ENCODE measurements around the gene RIMBP2. TPM values are rescaled to one million over a fixed set of nuclear protein-coding genes. Genes with fewer than 3 reads are reported as not detected.

RIMBP2 gene, protein sequence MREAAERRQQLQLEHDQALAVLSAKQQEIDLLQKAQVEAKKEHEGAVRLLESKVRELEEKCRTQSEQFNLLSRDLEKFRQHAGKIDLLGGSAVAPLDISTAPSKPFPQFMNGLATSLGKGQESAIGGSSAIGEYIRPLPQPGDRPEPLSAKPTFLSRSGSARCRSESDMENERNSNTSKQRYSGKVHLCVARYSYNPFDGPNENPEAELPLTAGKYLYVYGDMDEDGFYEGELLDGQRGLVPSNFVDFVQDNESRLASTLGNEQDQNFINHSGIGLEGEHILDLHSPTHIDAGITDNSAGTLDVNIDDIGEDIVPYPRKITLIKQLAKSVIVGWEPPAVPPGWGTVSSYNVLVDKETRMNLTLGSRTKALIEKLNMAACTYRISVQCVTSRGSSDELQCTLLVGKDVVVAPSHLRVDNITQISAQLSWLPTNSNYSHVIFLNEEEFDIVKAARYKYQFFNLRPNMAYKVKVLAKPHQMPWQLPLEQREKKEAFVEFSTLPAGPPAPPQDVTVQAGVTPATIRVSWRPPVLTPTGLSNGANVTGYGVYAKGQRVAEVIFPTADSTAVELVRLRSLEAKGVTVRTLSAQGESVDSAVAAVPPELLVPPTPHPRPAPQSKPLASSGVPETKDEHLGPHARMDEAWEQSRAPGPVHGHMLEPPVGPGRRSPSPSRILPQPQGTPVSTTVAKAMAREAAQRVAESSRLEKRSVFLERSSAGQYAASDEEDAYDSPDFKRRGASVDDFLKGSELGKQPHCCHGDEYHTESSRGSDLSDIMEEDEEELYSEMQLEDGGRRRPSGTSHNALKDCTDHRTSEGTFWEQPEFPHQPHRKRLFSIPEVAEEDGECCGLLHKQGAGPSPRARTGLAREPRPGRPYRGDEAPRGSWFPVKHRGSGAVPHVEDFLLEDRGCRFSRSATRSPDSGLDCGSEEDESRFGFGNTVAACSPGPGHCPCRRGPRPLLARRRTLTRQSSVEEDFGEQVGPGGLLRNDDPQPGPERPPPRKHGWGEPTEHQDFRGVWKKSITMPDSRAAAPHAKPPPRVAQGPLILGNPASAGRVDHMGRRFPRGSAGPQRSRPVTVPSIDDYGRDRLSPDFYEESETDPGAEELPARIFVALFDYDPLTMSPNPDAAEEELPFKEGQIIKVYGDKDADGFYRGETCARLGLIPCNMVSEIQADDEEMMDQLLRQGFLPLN (N-terminal part only)
- polyA plus RNA-seq (2013, experiment 1 of 2) = 6.0 TPM
- polyA plus RNA-seq (2013, experiment 2 of 2) = 6.5 TPM

DNA sequence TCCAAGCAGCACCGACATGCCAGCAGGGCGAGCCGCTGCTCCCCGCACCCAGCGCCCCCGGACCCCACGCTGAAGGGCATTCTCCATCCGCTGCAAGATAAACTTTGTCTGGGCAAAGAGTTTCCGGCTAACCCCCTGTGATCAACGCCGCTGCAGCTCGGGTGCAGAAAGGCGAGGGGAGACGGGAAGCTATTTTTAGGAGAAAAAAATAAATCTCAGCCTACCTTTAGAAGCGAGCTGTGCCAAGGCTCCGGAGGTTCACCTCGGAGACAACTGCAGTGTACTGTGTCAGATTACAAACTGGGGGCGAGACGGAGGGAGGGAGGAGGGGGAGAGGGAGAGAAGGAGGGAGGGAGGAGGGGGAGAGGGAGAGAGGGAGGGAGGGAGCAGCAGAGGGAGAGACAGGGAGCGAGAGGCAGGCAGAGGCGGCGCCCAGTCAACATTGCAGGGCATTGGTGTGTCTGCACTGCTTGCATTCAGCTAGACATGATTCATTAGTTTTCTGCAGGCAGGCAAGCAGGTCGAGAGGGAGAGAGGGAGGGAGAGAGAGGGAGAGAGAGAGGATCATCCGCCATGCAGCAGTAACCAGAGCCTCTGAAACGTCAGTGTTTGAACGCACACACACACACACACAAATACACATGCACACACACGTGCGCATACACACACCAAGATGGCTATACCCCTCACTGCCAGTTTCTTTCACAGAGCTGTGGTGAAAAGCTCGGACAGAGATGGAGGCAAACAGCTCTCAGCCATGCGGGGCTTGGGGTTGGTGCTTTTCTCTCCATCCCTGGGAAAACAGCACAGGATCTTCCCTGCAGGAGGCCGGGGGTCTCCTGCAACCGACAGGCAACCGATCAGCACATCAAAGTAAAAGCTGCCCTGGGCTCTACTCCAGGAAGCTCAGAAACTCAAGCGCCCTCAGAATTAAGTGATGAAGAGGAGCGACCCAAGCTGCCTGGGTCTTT lies at the start of gene RIMBP2:
RIMBP2 (minus strand) TSS at position 302 of the 971 bp plus-strand sequence. CDS start 237,286 bp downstream, outside the sequence.
- peak within 1 kb of the TSS; percentile 96 for H3K18ac ChIP-seq (ENCODE audit: low read length)
- H2BK120ac ChIP-seq (ENCODE audit: low read depth, low read length) = no peak within 1 kb of the TSS
- H2AK5ac ChIP-seq (ENCODE audit: low read depth, low read length) = peak within 1 kb of the TSS; percentile 49
- no CpG with 5 or more reads among the region's 35 CpGs for WGBS, 2 donors (ENCODE audit: extremely low coverage in 2 of 2, insufficient read length in 2 of 2, insufficient replicate concordance in 1 of 2)
- H2BK12ac ChIP-seq (ENCODE audit: low read length) = peak within 1 kb of the TSS; percentile 79
- peak; percentile 68 for DNase-seq (ENCODE audit: low spot score)
- peak within 1 kb of the TSS; percentile 26 for H2BK5ac ChIP-seq (ENCODE audit: low read length)
- peaks cover 6 to 19% of the 10 kb centered on the region in 2 donors for H3K4me1 ChIP-seq (ENCODE audit: control insufficient read depth in 2 of 2, insufficient read depth in 1 of 2, low read depth in 1 of 2, low read length in 2 of 2)
- H4K8ac ChIP-seq (ENCODE audit: low read depth, low read length) = no peak within 1 kb of the TSS
- H3K79me1 ChIP-seq (ENCODE audit: low read depth, low read length) = peaks cover 1% of the 10 kb centered on the region
- no peak within 1 kb of the TSS for H3K14ac ChIP-seq (ENCODE audit: low read length)
- H3K4me3 ChIP-seq (ENCODE audit: low read length in 2 of 2) = peak within 1 kb of the TSS; percentile 34 to 83
- H3K27me3 ChIP-seq (ENCODE audit: control insufficient read depth in 3 of 3, insufficient read depth in 3 of 3, low read depth in 1 of 3, low read length in 3 of 3) = peaks cover 0 to 58% (median 23%) of the 10 kb centered on the region in 3 experiments
- no peak within 1 kb of the TSS for H3K4ac ChIP-seq (ENCODE audit: low read length)
- H3K9ac ChIP-seq (ENCODE audit: low read depth, low read length, poor library complexity) = peak within 1 kb of the TSS; percentile 73
- H3K36me3 ChIP-seq (replicated peaks in 1 of 2; ENCODE audit: control insufficient read depth in 2 of 2, insufficient read depth in 2 of 2, low read length in 2 of 2) = no peaks in the 10 kb centered on the region
- H2AFZ ChIP-seq (ENCODE audit: low read length) = peak within 1 kb of the TSS; percentile 82
- H3K9me3 ChIP-seq (replicated peaks in 1 of 2; ENCODE audit: control insufficient read depth in 2 of 2, insufficient read depth in 1 of 2, low read depth in 1 of 2, low read length in 2 of 2) = peaks cover 0 to 5% of the 10 kb centered on the region in 2 donors
- H3K27ac ChIP-seq (replicated peaks; ENCODE audit: low read length) = peak within 1 kb of the TSS; percentile 43
- peak within 1 kb of the TSS; percentile 49 for H4K91ac ChIP-seq (ENCODE audit: low read depth, low read length, poor library complexity)
- peak within 1 kb of the TSS; percentile 83 for H2BK15ac ChIP-seq (ENCODE audit: low read length)
- peak within 1 kb of the TSS; percentile 34 for H3K23ac ChIP-seq (ENCODE audit: low read depth, low read length, poor library complexity)
- H3K4me2 ChIP-seq (ENCODE audit: insufficient read depth, low read length, poor library complexity, severe bottlenecking) = peak within 1 kb of the TSS; percentile 100

DNA sequence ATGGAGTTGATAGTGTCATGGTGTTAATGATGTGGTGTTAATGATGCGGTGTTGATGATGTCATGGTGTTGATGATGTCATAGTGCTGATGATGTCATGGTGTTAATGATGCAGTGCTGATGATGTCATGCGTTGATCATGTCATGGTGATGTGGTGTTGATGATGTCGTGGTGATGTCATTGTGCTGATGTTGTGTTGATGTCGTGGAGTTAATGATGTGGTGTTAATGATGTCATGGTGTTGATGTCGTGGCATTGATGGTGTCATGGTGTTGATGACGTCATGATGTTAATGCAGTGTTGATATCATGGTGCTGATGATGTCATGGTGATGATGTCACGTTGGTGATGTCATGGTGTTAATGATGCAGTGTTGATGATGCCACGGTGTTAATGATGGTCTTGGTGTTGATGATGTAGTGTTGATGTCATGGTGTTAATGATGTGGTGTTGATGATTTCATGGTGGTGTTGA lies 49.1 kb upstream of the RIMBP2 start:
- Histone ChIP-seq H3K4me3 (ENCODE audit: low read length in 2 of 2) (peak overlapping the region in 1 of 2 donors; percentile 56), H3K4ac (ENCODE audit: low read length) (no peak overlapping the region), H2BK120ac (ENCODE audit: low read depth, low read length) (no peak overlapping the region), H3K27me3 (ENCODE audit: control insufficient read depth in 3 of 3, insufficient read depth in 3 of 3, low read depth in 1 of 3, low read length in 3 of 3) (peaks cover 0 to 4% (median 1%) of the 10 kb centered on the region in 3 experiments), H4K8ac (ENCODE audit: low read depth, low read length) (no peak overlapping the region), H2BK5ac (ENCODE audit: low read length) (no peak overlapping the region), H2AFZ (ENCODE audit: low read length) (no peak overlapping the region), H3K23ac (ENCODE audit: low read depth, low read length, poor library complexity) (no peak overlapping the region), H2AK5ac (ENCODE audit: low read depth, low read length) (no peak overlapping the region), H4K91ac (ENCODE audit: low read depth, low read length, poor library complexity) (no peak overlapping the region), H3K36me3 (replicated peaks in 1 of 2; ENCODE audit: control insufficient read depth in 2 of 2, insufficient read depth in 2 of 2, low read length in 2 of 2) (peaks cover 0 to 8% of the 10 kb centered on the region in 2 donors), H2BK15ac (ENCODE audit: low read length) (no peak overlapping the region), H3K27ac (replicated peaks; ENCODE audit: low read length) (no peak overlapping the region), H3K9ac (ENCODE audit: low read depth, low read length, poor library complexity) (no peak overlapping the region), H3K79me1 (ENCODE audit: low read depth, low read length) (no peaks in the 10 kb centered on the region), H3K4me2 (ENCODE audit: insufficient read depth, low read length, poor library complexity, severe bottlenecking) (no peak overlapping the region), H3K9me3 (replicated peaks in 1 of 2; ENCODE audit: control insufficient read depth in 2 of 2, insufficient read depth in 1 of 2, low read depth in 1 of 2, low read length in 2 of 2) (peaks cover 5 to 11% of the 10 kb centered on the region in 2 donors), H2BK12ac (ENCODE audit: low read length) (no peak overlapping the region), H3K14ac (ENCODE audit: low read length) (no peak overlapping the region), H3K4me1 (ENCODE audit: control insufficient read depth in 2 of 2, insufficient read depth in 1 of 2, low read depth in 1 of 2, low read length in 2 of 2) (no peaks in the 10 kb centered on the region), H3K18ac (ENCODE audit: low read length) (no peak overlapping the region)
- 100% methylated on average over 3 to 4 of the region's 8 CpGs for WGBS, 2 donors (ENCODE audit: extremely low coverage in 2 of 2, insufficient read length in 2 of 2, insufficient replicate concordance in 1 of 2)
- DNase-seq (ENCODE audit: low spot score) = no peak

DNA sequence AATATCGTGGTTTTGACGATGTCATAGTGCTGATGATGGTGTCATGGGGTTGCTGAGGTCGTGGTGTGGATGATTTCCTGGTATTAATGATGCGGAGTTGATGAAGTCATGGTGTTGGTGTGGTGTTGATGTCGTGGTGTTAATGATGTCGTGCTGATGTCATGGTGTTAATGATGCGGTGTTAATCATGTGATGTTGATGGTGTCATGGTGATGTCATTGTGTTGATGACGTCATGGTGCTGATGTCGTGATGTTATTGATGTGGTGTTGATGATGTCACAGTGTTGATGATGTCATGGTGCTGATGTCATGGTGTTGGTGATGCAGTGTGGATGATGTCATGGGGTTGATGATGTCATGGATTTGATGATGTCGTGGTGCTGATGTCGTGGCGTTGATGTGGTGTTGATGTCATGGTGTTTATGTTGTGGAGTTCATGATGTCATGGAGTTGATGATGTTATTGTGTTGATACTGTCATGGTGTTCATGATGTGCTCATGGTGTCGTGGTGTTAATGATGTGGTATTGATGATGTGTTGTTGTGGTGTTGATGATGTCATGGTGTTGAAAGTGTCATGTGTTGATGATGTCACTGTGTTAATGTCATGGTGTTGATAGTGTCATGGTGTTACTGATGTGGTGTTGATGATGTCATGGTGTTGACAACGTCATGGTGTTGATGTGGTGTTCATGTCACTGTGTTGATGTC lies 48.5 kb upstream of the RIMBP2 start:
- peak overlapping the region in 1 of 2 donors; percentile 56 for H3K4me3 ChIP-seq (ENCODE audit: low read length in 2 of 2)
- H3K36me3 ChIP-seq (replicated peaks in 1 of 2; ENCODE audit: control insufficient read depth in 2 of 2, insufficient read depth in 2 of 2, low read length in 2 of 2) = peaks cover 0 to 8% of the 10 kb centered on the region in 2 donors
- no peak overlapping the region for H2BK15ac ChIP-seq (ENCODE audit: low read length)
- no peaks in the 10 kb centered on the region for H3K4me1 ChIP-seq (ENCODE audit: control insufficient read depth in 2 of 2, insufficient read depth in 1 of 2, low read depth in 1 of 2, low read length in 2 of 2)
- no peak overlapping the region for H2AK5ac ChIP-seq (ENCODE audit: low read depth, low read length)
- H3K14ac ChIP-seq (ENCODE audit: low read length) = no peak overlapping the region
- no peak overlapping the region for H3K23ac ChIP-seq (ENCODE audit: low read depth, low read length, poor library complexity)
- H4K91ac ChIP-seq (ENCODE audit: low read depth, low read length, poor library complexity) = no peak overlapping the region
- H2BK120ac ChIP-seq (ENCODE audit: low read depth, low read length) = no peak overlapping the region
- H3K9me3 ChIP-seq (replicated peaks in 1 of 2; ENCODE audit: control insufficient read depth in 2 of 2, insufficient read depth in 1 of 2, low read depth in 1 of 2, low read length in 2 of 2) = peaks cover 5 to 11% of the 10 kb centered on the region in 2 donors
- no peak overlapping the region for H3K18ac ChIP-seq (ENCODE audit: low read length)
- WGBS, 2 donors (ENCODE audit: extremely low coverage in 2 of 2, insufficient read length in 2 of 2, insufficient replicate concordance in 1 of 2) = 100% methylated on average over 12 of the region's 14 CpGs; no CpG with 5 or more reads in 1 of the 2 donors
- no peak overlapping the region for H2BK12ac ChIP-seq (ENCODE audit: low read length)
- peak overlapping the region; percentile 10 for H3K9ac ChIP-seq (ENCODE audit: low read depth, low read length, poor library complexity)
- no peak overlapping the region for H3K27ac ChIP-seq (replicated peaks; ENCODE audit: low read length)
- no peak overlapping the region for H3K4me2 ChIP-seq (ENCODE audit: insufficient read depth, low read length, poor library complexity, severe bottlenecking)
- H3K4ac ChIP-seq (ENCODE audit: low read length) = no peak overlapping the region
- peaks cover 0 to 4% (median 1%) of the 10 kb centered on the region in 3 experiments for H3K27me3 ChIP-seq (ENCODE audit: control insufficient read depth in 3 of 3, insufficient read depth in 3 of 3, low read depth in 1 of 3, low read length in 3 of 3)
- no peaks in the 10 kb centered on the region for H3K79me1 ChIP-seq (ENCODE audit: low read depth, low read length)
- no peak for DNase-seq (ENCODE audit: low spot score)
- H2AFZ ChIP-seq (ENCODE audit: low read length) = no peak overlapping the region
- H4K8ac ChIP-seq (ENCODE audit: low read depth, low read length) = no peak overlapping the region
- H2BK5ac ChIP-seq (ENCODE audit: low read length) = no peak overlapping the region

Data from neuronal stem cell (in vitro differentiated cells).